ENCODE data around the gene PAK2. TPM values are rescaled to one million over a fixed set of nuclear protein-coding genes. Genes with fewer than 3 reads are reported as not detected.
A peak's percentile ranks its signal among the peaks of the same experiment; 100 is the strongest.

PAK2 gene
- total RNA-seq, 1 donor from 2014 or later = 77.8 TPM

DNA sequence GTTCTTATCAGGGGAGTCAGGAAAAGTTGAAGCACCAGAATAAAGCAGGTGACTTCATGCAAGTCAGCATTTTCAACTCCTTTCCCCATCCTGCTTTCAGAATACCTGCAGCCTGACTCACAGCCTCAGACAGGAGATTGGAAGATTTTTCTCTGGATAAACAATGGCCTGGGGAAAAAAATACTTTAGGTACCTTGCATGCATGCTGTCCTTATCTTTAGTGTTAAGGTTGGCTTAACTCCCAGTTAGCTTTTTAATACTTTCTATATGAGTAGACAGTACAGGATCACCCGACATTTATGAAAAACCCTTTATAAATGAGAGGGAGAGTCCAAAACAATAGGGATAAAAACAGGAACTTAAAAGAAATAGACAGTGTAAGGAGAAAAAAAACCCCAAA is 53.6 kb downstream of the PAK2 start:
- intact Hi-C loops (cut with DNase I) = no loop called here
- H3K27ac ChIP-seq = no peak overlapping the region
- H3K4me1 ChIP-seq = peaks cover 4% of the 10 kb centered on the region
- no peak overlapping the region for H3K4me3 ChIP-seq
- H3K27me3 ChIP-seq = no peaks in the 10 kb centered on the region
- DNase-seq (no peak), ATAC-seq (peak; percentile 82)
- no peaks in the 10 kb centered on the region for H3K9me3 ChIP-seq
- TF ChIP-seq, protein P1, sequence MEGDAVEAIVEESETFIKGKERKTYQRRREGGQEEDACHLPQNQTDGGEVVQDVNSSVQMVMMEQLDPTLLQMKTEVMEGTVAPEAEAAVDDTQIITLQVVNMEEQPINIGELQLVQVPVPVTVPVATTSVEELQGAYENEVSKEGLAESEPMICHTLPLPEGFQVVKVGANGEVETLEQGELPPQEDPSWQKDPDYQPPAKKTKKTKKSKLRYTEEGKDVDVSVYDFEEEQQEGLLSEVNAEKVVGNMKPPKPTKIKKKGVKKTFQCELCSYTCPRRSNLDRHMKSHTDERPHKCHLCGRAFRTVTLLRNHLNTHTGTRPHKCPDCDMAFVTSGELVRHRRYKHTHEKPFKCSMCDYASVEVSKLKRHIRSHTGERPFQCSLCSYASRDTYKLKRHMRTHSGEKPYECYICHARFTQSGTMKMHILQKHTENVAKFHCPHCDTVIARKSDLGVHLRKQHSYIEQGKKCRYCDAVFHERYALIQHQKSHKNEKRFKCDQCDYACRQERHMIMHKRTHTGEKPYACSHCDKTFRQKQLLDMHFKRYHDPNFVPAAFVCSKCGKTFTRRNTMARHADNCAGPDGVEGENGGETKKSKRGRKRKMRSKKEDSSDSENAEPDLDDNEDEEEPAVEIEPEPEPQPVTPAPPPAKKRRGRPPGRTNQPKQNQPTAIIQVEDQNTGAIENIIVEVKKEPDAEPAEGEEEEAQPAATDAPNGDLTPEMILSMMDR (IDR thresholded peaks at IDR 0.05) = no peak
- no peaks in the 10 kb centered on the region for H3K36me3 ChIP-seq

DNA sequence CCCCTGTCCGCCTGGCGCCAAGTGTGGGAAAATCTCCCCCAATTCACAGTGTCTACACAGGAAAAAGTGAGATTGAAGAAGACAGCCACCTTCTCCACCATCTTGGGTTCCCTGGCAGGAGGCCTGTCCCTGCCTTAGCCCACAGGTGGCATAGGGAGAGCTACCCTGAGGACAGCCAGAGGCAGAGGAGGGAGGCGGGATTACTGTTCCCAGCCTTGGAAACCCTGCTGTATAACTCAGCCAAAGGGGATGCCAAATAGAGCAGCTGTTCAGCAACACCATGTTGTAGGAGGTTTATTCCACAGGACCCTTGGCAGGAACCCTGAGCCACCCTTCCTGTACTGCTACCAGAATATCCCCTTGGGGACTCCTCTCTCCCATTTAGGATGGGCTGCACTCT is 54.8 kb downstream of the PAK2 start:
- TF ChIP-seq, protein P1 (IDR thresholded peaks at IDR 0.05) = no peak
- intact Hi-C loops (cut with DNase I) = no loop called here

DNA sequence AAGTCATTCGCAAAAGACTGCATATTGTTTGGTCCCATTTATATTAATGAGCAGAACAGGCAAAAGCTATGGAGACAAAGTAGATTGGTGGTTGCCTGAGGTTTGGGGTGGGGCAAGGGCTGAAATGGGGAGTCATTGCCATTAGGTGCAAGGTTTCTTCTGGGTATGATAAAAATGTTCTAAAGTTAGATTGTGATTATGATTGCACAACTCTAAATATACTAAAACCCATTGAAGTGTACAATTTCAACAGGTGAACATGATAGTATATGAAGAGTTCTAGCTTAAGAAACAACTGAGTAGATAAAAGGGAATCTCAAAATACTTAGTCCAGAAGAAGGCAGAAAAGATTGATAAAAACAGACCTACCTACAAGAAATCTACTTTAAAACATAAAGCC is 56.7 kb downstream of the PAK2 start:
- no peaks in the 10 kb centered on the region for H3K27me3 ChIP-seq
- ATAC-seq (no peak), DNase-seq (no peak)
- H3K9me3 ChIP-seq = no peaks in the 10 kb centered on the region
- H3K4me1 ChIP-seq = peaks cover 4% of the 10 kb centered on the region
- no peak overlapping the region for H3K27ac ChIP-seq
- no peak overlapping the region for H3K4me3 ChIP-seq
- TF ChIP-seq, protein P1 (IDR thresholded peaks at IDR 0.05) = no peak
- intact Hi-C loops (cut with DNase I) = no loop called here
- H3K36me3 ChIP-seq = no peaks in the 10 kb centered on the region

More for the DNA sequence above, 54.8 kb downstream of the PAK2 start:
- H3K4me1 ChIP-seq = peaks cover 4% of the 10 kb centered on the region
- no peak overlapping the region for H3K27ac ChIP-seq
- no peaks in the 10 kb centered on the region for H3K27me3 ChIP-seq
- no peaks in the 10 kb centered on the region for H3K36me3 ChIP-seq
- ATAC-seq = no peak
- H3K4me3 ChIP-seq = no peak overlapping the region
- no peaks in the 10 kb centered on the region for H3K9me3 ChIP-seq
- DNase-seq = no peak

DNA sequence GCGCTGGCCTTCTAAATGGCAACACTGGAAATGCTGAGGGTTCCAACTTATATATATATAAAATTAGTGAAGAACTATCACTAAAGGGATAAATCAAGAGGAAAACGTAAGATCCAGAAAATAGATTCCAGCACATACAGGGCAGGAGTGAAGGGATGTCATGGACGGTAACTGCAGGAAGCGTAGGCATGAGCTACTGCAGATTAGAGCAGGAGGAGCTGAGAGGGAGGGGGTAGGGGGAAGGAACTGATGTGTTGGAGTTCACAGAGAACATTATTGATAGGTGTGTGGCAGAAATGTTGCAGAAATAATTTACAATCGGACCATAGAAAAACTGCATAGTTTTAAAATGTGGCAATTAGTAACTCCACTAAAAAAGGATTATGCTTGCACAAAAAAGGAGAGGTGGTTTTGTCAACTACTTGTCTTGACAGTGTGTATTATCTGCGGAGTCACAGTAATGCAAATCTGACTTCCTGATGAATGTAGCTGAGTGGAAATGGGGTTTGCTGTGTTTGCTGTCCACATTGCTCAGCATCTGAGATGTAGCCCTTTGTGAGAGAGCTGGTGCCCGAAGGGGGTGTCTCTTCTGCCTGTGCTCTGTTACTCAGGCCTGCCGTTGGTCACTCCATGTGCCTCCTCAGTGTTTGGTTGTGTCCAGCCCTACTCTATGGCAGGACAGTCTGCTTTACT is 61.2 kb downstream of the PAK2 start:
- Histone ChIP-seq H3K36me3 (peaks cover 44% of the 10 kb centered on the region), H3K27ac (no peak overlapping the region), H3K27me3 (no peaks in the 10 kb centered on the region), H3K9me3 (no peaks in the 10 kb centered on the region), H3K4me3 (no peak overlapping the region), H3K4me1 (no peaks in the 10 kb centered on the region)
- TF ChIP-seq, protein P1 (IDR thresholded peaks at IDR 0.05) = no peak
- DNase-seq = no peak
- ATAC-seq = no peak
- intact Hi-C loops (cut with DNase I) = no loop called here

DNA sequence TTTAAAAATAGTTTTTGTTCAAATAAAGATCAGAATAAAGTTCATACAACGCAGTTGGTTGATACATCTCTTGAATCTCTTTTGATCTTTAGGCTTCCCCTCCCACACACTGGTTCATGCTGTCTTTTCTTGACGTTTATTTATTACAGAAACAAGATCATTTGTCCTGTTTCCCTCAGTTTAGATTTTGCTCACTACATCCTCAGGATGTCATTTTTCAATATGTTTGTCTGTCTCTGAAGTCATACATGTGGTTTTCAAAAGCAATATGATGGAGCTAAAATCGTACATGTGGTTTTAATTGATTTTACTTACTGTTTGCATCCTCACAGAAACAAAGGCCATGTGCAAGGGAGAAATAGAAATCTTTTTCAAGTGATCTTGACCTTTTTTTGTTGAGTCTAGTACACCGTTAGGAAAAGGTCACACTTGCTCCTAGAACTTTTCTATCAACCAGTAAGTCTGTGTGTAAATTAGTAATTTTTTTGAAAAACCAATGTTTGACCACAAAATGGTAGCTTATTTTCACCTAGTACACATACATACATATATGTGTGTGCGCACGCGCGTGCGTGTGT is 64.3 kb downstream of the PAK2 start:
- Histone ChIP-seq H3K9me3 (no peaks in the 10 kb centered on the region), H3K36me3 (peaks cover 74% of the 10 kb centered on the region), H3K27ac (no peak overlapping the region), H3K27me3 (no peaks in the 10 kb centered on the region), H3K4me3 (no peak overlapping the region), H3K4me1 (no peaks in the 10 kb centered on the region)
- intact Hi-C loops (cut with DNase I) = no loop called here
- DNase-seq = no peak
- ATAC-seq = no peak
- TF ChIP-seq, protein P1 (IDR thresholded peaks at IDR 0.05) = no peak

Measured in upper lobe of right lung (tissue), 1 donor.